ENCODE measurements around the gene TBC1D14. TPM values are rescaled to one million over a fixed set of nuclear protein-coding genes. Genes with fewer than 3 reads are reported as not detected.

TBC1D14 gene
- total and polyA plus RNA-seq, 9 of the 15 experiments (the other 6 are each of a cell fraction or from before 2014, with no cell fraction given) = 2.1 to 59.6 (median 44.8) TPM

- TF ChIP-seq NR0B1 (IDR thresholded peaks at IDR 0.05; ENCODE audit: partially characterized antibody) = no peak
- no peak for TF ChIP-seq ZBTB7A (IDR thresholded peaks at IDR 0.05; ENCODE audit: borderline replicate concordance, control insufficient read depth, low read depth, low read length)
- no peak for TF ChIP-seq PRMT5 (CRISPR knock-in tag; IDR thresholded peaks at IDR 0.05)
- TF ChIP-seq SAFB (IDR thresholded peaks at IDR 0.05; ENCODE audit: borderline replicate concordance, low read depth, low read length) = no peak
- TF ChIP-seq RB1 (IDR thresholded peaks at IDR 0.05; ENCODE audit: low read depth) = no peak
- no peak for TF ChIP-seq ZBTB49 (CRISPR knock-in tag; IDR thresholded peaks at IDR 0.05; ENCODE audit: borderline replicate concordance)
These were observed 136.6 kb downstream of the TBC1D14 start (continued) for GRCh38 chr4:7045961-7046921.

Data from K562 (cell line).